DOHH2 (cell line): ENCODE measurements around the gene ERVMER34-1.

ENCODE experiments used
- H3F3A ChIP-seq: fragments of 200-600 bp; sonication (generic), shearing (Covaris generic); 2 replicates; pipeline ENCODE4 v1.6.0; 2016; ENCODE audit warnings: antibody characterized with exemption, mild to moderate bottlenecking; ENCODE audit not compliant: control insufficient read depth, insufficient read depth
- H3K27ac ChIP-seq: fragments of 200-600 bp; sonication (generic); 2 replicates; pipeline ENCODE4 v1.5.1; 2014; ENCODE audit warnings: low read depth, mild to moderate bottlenecking, low read length, moderate library complexity
- H3K27me3 ChIP-seq: fragments of 200-600 bp; sonication (generic); 2 replicates; pipeline ENCODE4 v1.6.1; 2014; ENCODE audit warnings: mild to moderate bottlenecking, low read length, mixed read lengths; ENCODE audit not compliant: control insufficient read depth
- H3K36me3 ChIP-seq: fragments of 200-600 bp; sonication (generic); 2 replicates; pipeline ENCODE4 v1.6.1; 2014; ENCODE audit warnings: mild to moderate bottlenecking, low read length, moderate library complexity, mixed read lengths; ENCODE audit not compliant: control insufficient read depth
- H3K4me1 ChIP-seq: fragments of 200-600 bp; sonication (generic); 2 replicates; pipeline ENCODE4 v1.6.1; 2014; ENCODE audit warnings: mild to moderate bottlenecking, low read length, mixed read lengths; ENCODE audit not compliant: control insufficient read depth
- H3K4me2 ChIP-seq: fragments of 200-600 bp; sonication (generic); 2 replicates; pipeline ENCODE4 v1.6.0; 2014; ENCODE audit warnings: mild to moderate bottlenecking, low read length, moderate library complexity
- H3K4me3 ChIP-seq: fragments of 200-600 bp; sonication (generic); 2 replicates; pipeline ENCODE4 v1.5.1; 2014; ENCODE audit warnings: mild to moderate bottlenecking, low read length, mixed read lengths
- H3K79me2 ChIP-seq: fragments of 200-600 bp; sonication (generic); 2 replicates; pipeline ENCODE4 v1.6.1; 2014; ENCODE audit warnings: mild to moderate bottlenecking, low read length, mixed read lengths; ENCODE audit not compliant: control insufficient read depth
- H3K9me2 ChIP-seq: fragments of 200-600 bp; sonication (generic); replicated peaks from 2 replicates; pipeline ENCODE4 v1.6.1; 2014; ENCODE audit warnings: mild to moderate bottlenecking, low read length, mixed read lengths; ENCODE audit not compliant: control insufficient read depth
- H3K9me3 ChIP-seq: fragments of 200-600 bp; sonication (generic); 2 replicates; pipeline ENCODE4 v1.6.1; 2014; ENCODE audit warnings: antibody characterized with exemption, low read length, mixed read lengths; ENCODE audit not compliant: control insufficient read depth, insufficient read depth
- H4K20me1 ChIP-seq: fragments of 200-600 bp; sonication (generic); 2 replicates; pipeline ENCODE4 v1.6.0; 2014; ENCODE audit warnings: low read depth, mild to moderate bottlenecking, antibody characterized with exemption, low read length, moderate library complexity; ENCODE audit not compliant: control insufficient read depth, insufficient read depth
- CTCF ChIP-seq: fragments of 200-600 bp; sonication (generic); IDR thresholded peaks from one replicate; pipeline ENCODE4 v1.5.1; 2014; ENCODE audit warnings: antibody characterized with exemption, mild to moderate bottlenecking, low read depth, low read length; ENCODE audit not compliant: poor library complexity, severe bottlenecking
- EZH2phosphoT487 ChIP-seq: fragments of 200-600 bp; sonication (generic); IDR thresholded peaks from 2 replicates; pipeline ENCODE4 v1.6.1; 2017; ENCODE audit warnings: borderline replicate concordance, mild to moderate bottlenecking, antibody characterized with exemption, low read length, moderate library complexity, mixed read lengths

Gene ERVMER34-1

GRCh38 chr4:52726826-52727580, 24.2 kb downstream of the ERVMER34-1 start:
- Histone ChIP-seq H3F3A (0 out of 2 replicates have a peak, but pooled peaks cover 2% of the 10 kb centered on the region), H3K79me2 (no peaks in the 10 kb centered on the region), H3K4me1 (peaks cover 5% of the 10 kb centered on the region), H3K9me3 (no peaks in the 10 kb centered on the region), H3K36me3 (no peaks in the 10 kb centered on the region), H3K4me2 (no peak overlapping the region), H4K20me1 (no peaks in the 10 kb centered on the region), H3K27ac (no peak overlapping the region), H3K27me3 (no peaks in the 10 kb centered on the region), H3K4me3 (no peak overlapping the region), H3K9me2 (no peaks in the 10 kb centered on the region)
- TF ChIP-seq CTCF (no peak), EZH2phosphoT487 (no peak)

GRCh38 chr4:52721968-52722815, 29.0 kb downstream of the ERVMER34-1 start:
- H4K20me1 ChIP-seq: no peaks in the 10 kb centered on the region
- peaks cover 15% of the 10 kb centered on the region for H3K4me1 ChIP-seq
- H3K4me3 ChIP-seq: peak overlapping the region; percentile 73
- H3K27ac ChIP-seq: peak overlapping the region; percentile 53
- H3K4me2 ChIP-seq: peak overlapping the region; percentile 77
- peaks cover 36% of the 10 kb centered on the region for H3F3A ChIP-seq
- no peaks in the 10 kb centered on the region for H3K27me3 ChIP-seq
- H3K9me2 ChIP-seq: no peaks in the 10 kb centered on the region
- no peaks in the 10 kb centered on the region for H3K79me2 ChIP-seq
- no peaks in the 10 kb centered on the region for H3K9me3 ChIP-seq
- H3K36me3 ChIP-seq: peaks cover 32% of the 10 kb centered on the region
- no peak for TF ChIP-seq EZH2phosphoT487
- no peak for TF ChIP-seq CTCF

GRCh38 chr4:52718123-52718522, 33.1 kb downstream of the ERVMER34-1 start:
- no peak overlapping the region for H3K4me2 ChIP-seq
- H3F3A ChIP-seq: peaks cover 75% of the 10 kb centered on the region
- H3K4me1 ChIP-seq: peaks cover 46% of the 10 kb centered on the region
- peaks cover 22% of the 10 kb centered on the region for H3K79me2 ChIP-seq
- H3K9me3 ChIP-seq: no peaks in the 10 kb centered on the region
- no peak for TF ChIP-seq CTCF
- no peak for TF ChIP-seq EZH2phosphoT487
- H3K27me3 ChIP-seq: no peaks in the 10 kb centered on the region
- no peak overlapping the region for H3K4me3 ChIP-seq
- no peaks in the 10 kb centered on the region for H3K9me2 ChIP-seq
- no peaks in the 10 kb centered on the region for H4K20me1 ChIP-seq
- H3K27ac ChIP-seq: peak overlapping the region; percentile 16; the same call in 1 of the 2 replicates
- H3K36me3 ChIP-seq: peaks cover 71% of the 10 kb centered on the region
